CD4-positive, alpha-beta memory T cell (primary cell): ENCODE data around the gene DGKG. TPM values are rescaled to one million over a fixed set of nuclear protein-coding genes. Genes with fewer than 3 reads are reported as not detected.

ENCODE experiments used
- CTCF ChIA-PET: fragments of 350-600 bp; sonication (Branson Sonifier 250); formaldehyde crosslinking; loops from one replicate; lab custom pipeline; 2021; ENCODE audit warnings: inconsistent platforms; ENCODE audit not compliant: partially characterized antibody; lab: Charles Lee
- POLR2A ChIA-PET: fragments of 350-600 bp; sonication (Branson Sonifier 250); formaldehyde crosslinking; loops from one replicate; lab custom pipeline; 2021; ENCODE audit not compliant: partially characterized antibody; lab: Charles Lee
- DNase-seq, 5 donors: peaks; one replicate each; pipeline versions ENCODE4 v3.0.0 to v3.0.0-alpha.2; 2020 to 2022; ENCODE audit warnings: mixed read lengths in 1 of 5
- H3K27ac ChIP-seq: one replicate; pipeline ENCODE4 v1.7.0; 2013; ENCODE audit warnings: low read depth, low read length
- H3K27me3 ChIP-seq: 2 replicates; pipeline ENCODE4 v1.7.0; 2013; ENCODE audit warnings: mild to moderate bottlenecking, low read length, moderate library complexity; ENCODE audit not compliant: insufficient read depth
- H3K36me3 ChIP-seq: 2 replicates; pipeline ENCODE4 v1.7.0; 2013; ENCODE audit warnings: mild to moderate bottlenecking, low read length, moderate library complexity; ENCODE audit not compliant: insufficient read depth
- H3K4me1 ChIP-seq: 2 replicates; pipeline ENCODE4 v1.7.0; 2013; ENCODE audit warnings: mild to moderate bottlenecking, low read length, moderate library complexity; ENCODE audit not compliant: insufficient read depth
- H3K4me3 ChIP-seq, 2 donors: one replicate each; pipeline ENCODE4 v1.7.0; 2013; ENCODE audit warnings: low read length in 2 of 2, mild to moderate bottlenecking in 1 of 2
- H3K9me3 ChIP-seq, 2 donors: one replicate each; pipeline ENCODE4 v1.7.0; 2013; ENCODE audit warnings: low read length in 2 of 2, control low read depth in 1 of 2; ENCODE audit not compliant: control insufficient read depth in 1 of 2
- H3K27ac Mint-ChIP-seq, 7 donors: one replicate each; pipeline ENCODE4 v1.8.0; 2020 to 2021; ENCODE audit warnings: mixed read lengths in 7 of 7, mild to moderate bottlenecking in 6 of 7, inconsistent platforms in 3 of 7, moderate library complexity in 3 of 7
- H3K27me3 Mint-ChIP-seq, 2 donors: one replicate each; pipeline ENCODE4 v1.8.0; 2020 to 2021; ENCODE audit warnings: mixed read lengths in 2 of 2
- H3K36me3 Mint-ChIP-seq, 2 donors: one replicate each; pipeline ENCODE4 v1.8.0; 2020 to 2021; ENCODE audit warnings: mixed read lengths in 2 of 2, inconsistent platforms in 1 of 2, mild to moderate bottlenecking in 1 of 2
- H3K4me1 Mint-ChIP-seq, 4 donors: one replicate each; pipeline ENCODE4 v1.8.0; 2020 to 2021; ENCODE audit warnings: mixed read lengths in 4 of 4, mild to moderate bottlenecking in 1 of 4
- H3K4me3 Mint-ChIP-seq, 8 donors: one replicate each; pipeline ENCODE4 v1.8.0; 2020 to 2021; ENCODE audit warnings: mixed read lengths in 8 of 8, mild to moderate bottlenecking in 7 of 8, moderate library complexity in 6 of 8, inconsistent platforms in 3 of 8
- H3K9me3 Mint-ChIP-seq, 8 donors: one replicate each; pipeline ENCODE4 v1.8.0; 2020 to 2021; ENCODE audit warnings: mixed read lengths in 8 of 8, mild to moderate bottlenecking in 5 of 8, inconsistent platforms in 3 of 8, moderate library complexity in 1 of 8
- intact Hi-C: fragments of 100-400 bp; cut with micrococcal nuclease; formaldehyde crosslinking; loops from one replicate; pipeline ENCODE4 v1.15.1; 2023
- polyA plus RNA-seq, 2 donors: library from polyadenylated mRNA; unstranded; fragments of 300-500 nt; fragmentation: Illumina TruSeq; gene quantifications; one replicate each; pipeline ENCODE4 v1.2.3, GENCODE V29; 2021
- total RNA-seq, 2 experiments: library from RNA; stranded (reverse); gene quantifications; one replicate each; pipeline ENCODE4 v1.2.3, GENCODE V29; 2021

The DGKG gene
- total and polyA plus RNA-seq, 4 experiments from 2014 or later: 0.75 TPM; not detected in 3

DNA sequence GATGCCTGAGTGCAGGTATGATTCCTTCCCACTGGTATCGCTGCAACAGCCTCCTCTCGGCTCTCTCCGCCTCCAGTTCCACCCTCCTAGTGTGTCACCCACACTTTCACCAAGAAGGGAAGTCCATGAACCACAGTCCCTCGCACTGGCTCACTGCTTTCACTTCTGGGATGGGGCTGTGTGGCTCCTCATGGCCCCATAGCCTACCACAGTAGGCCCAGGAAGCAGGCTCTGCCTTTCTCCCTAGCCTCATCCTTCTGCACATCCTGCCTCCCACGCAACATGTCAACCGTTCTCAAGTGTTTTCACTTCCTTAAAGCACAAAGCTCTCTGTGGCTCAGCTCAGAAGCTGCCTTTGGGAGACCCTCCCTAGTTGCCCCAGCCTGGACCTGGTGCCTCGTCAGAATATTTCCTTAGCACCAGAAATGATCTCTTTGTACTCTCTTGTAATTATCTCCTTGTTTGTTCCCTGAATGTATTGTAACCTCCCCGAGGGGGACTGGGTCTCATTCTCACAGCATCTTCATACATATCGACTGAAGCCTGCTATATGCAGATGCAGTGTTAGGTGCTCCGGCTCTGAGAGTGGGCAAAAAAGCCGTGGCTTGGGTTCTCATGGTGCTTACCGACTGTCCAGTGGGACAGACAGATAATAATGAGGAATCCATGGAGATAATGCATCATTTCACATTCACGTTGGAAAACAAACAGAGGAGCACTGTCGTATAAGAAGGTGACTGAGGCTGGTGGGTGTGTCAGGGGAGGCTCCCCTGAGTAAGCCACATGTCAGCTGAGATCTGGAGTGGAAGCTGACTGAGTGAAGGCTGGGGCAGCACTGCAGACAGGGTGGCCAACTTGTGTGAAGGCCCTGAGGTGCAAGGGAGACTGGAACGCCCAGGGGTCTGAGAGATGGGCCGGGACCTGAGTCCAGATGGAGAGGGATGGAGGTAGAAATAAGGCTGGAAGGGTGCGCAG lies 107.1 kb downstream of the DGKG start:
- Mint-ChIP-seq H3K36me3 (no peaks in the 10 kb centered on the region), H3K4me1 (peaks cover 15 to 25% (median 20%) of the 10 kb centered on the region in 4 donors), H3K27ac (peak overlapping the region; percentile 24 to 62 (median 33)), H3K27me3 (peaks cover 4% of the 10 kb centered on the region in 2 donors), H3K9me3 (no peaks in the 10 kb centered on the region), H3K4me3 (peak overlapping the region in 6 of 8 donors; percentile 2 to 33 (median 16))
- CTCF ChIA-PET: interaction anchor here (1.2 to 12.1 kb wide), 4 partner anchors 283 to 362 kb away, joined by 3 to 333 read pairs (median 8); no protein-coding TSS in a partner anchor
- Histone ChIP-seq H3K4me3 (no peak overlapping the region), H3K27me3 (no peaks in the 10 kb centered on the region), H3K9me3 (no peaks in the 10 kb centered on the region), H3K4me1 (peaks cover 22% of the 10 kb centered on the region), H3K36me3 (no peaks in the 10 kb centered on the region), H3K27ac (no peak overlapping the region)
- intact Hi-C loops: loop anchor here (5.0 kb wide), 2 partner anchors 278 to 572 kb away; no protein-coding TSS in a partner anchor
- DNase-seq: peak in 1 of 5 donors; percentile 8
- POLR2A ChIA-PET: no interaction called here

DNA sequence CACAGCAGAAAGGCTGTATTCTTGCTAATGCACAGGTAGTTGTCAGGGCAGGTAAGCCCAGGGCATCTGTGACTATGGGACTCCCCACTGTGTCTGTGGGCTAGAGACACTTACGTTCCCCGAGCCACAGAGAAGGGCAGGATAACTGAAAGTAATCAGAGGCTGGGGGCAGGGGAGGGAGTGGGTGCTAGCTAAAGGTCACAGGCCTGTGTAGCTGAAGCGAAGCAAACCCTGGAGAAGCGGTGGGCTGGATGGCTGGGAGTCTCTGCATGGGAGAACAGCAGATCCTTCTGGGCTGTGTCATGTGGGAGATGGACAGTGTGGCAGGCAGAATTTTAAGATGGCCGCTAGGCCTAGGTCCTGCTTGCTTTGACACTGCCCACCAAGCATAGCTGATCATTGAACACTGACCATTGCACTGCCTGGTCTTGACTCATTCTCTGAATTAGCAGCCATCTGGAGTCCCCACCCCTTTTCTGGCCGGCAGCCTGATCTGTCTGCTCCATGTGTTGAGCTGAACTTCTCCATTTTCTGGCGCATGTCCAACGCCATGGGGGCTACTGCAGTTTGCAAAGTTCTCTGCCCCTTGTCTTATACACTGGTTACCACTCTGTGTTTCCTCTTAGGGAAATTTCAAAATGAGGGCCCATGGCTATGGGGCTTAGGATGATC lies 110.0 kb downstream of the DGKG start:
- no peak overlapping the region for H3K4me3 Mint-ChIP-seq
- intact Hi-C loops: no loop called here

DNA sequence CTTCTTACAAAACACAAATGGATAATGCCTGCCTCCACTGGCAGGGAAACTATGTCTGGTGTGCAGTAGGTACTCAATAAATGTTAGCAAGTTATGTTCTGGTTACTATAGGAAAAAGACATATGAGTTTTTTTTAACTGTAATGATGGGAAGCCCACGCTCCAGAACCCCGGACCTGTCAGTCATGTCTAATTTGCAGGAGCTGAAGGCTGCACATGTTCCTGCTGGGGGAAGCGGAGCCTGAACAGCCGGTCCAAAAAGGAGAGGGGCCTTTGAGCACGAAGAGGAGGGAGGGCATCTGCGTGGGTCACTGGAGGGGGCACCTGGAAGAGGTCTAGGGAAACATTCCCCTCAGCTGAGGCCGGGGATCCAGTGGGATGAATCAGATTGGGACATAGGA lies 113.2 kb downstream of the DGKG start:
- intact Hi-C loops: no loop called here

More for the DNA sequence above, 110.0 kb downstream of the DGKG start:
- no peaks in the 10 kb centered on the region for H3K27me3 ChIP-seq
- no peaks in the 10 kb centered on the region for H3K9me3 ChIP-seq
- no peaks in the 10 kb centered on the region for H3K36me3 ChIP-seq
- peaks cover 7 to 12% of the 10 kb centered on the region in 2 donors for H3K27me3 Mint-ChIP-seq
- POLR2A ChIA-PET: no interaction called here
- DNase-seq: no peak
- peaks cover 11 to 18% (median 15%) of the 10 kb centered on the region in 4 donors for H3K4me1 Mint-ChIP-seq
- H3K9me3 Mint-ChIP-seq: no peaks in the 10 kb centered on the region
- H3K36me3 Mint-ChIP-seq: no peaks in the 10 kb centered on the region
- no peak overlapping the region for H3K27ac ChIP-seq
- H3K27ac Mint-ChIP-seq: no peak overlapping the region
- H3K4me1 ChIP-seq: peaks cover 14% of the 10 kb centered on the region
- CTCF ChIA-PET: interaction anchor here (1.2 kb wide), 1 partner anchor 288 kb away, joined by 3 read pairs; no protein-coding TSS in a partner anchor
- H3K4me3 ChIP-seq: no peak overlapping the region

DNA sequence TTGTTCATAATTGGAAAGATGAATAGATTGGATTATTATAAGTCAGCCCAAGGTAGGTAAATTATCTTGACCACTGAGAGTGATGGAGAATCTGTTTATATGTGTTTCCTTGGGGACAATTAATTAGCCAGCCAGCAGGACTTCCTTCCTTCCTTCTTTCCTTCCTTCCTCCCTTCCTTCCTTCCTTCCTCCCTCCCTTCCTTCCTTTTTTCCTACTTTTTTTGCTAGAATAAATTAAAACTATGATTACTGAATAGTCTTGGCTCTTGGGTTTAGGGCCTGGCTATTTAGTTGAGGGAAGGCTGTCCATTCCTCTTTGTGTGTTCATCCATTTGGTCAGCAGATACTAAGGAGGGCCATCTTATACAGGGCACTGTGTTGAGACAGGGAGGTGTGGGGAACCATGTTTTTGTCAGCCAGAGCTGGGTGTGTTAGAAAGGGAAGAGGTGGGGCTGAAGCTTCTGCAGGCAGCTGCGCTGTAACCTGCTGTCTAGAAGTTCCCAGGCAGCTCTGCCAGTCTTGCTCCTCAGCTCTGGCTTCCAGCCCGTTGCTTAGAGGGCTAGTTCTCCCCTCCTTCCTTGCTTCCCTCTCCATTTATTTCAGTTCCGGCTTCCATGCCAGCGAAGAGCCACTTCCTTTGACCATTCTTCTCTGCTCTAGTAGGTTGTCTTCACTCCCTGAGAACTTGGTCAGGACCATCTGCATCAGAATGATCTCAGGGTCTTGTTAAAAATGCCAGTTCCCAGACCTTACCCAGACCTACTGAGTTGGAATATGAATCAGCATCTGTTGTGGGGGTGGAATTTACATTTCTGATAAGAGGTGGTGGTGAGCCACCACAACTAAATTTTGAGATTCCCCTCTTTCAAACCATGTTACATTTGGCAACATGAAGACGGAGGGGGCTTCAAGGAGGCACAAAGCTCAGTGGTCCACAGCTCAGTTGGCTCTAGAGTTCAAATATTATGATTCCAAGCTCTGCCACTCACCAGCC lies 113.9 kb downstream of the DGKG start:
- peaks cover 0 to 1% (median 0%) of the 10 kb centered on the region in 4 donors for H3K4me1 Mint-ChIP-seq
- no peaks in the 10 kb centered on the region for H3K36me3 ChIP-seq
- no peaks in the 10 kb centered on the region for H3K4me1 ChIP-seq
- DNase-seq: no peak
- ChIA-PET POLR2A (interaction anchor here (0.5 kb wide), 1 partner anchor 615 kb away, joined by 3 read pairs; no protein-coding TSS in a partner anchor), CTCF (interaction anchor here (1.2 to 1.9 kb wide), 2 partner anchors 292 kb away, joined by 3 to 9 read pairs; no protein-coding TSS in a partner anchor)
- no peaks in the 10 kb centered on the region for H3K27me3 ChIP-seq
- H3K27me3 Mint-ChIP-seq: peaks cover 9 to 23% of the 10 kb centered on the region in 2 donors
- no peak overlapping the region for H3K27ac Mint-ChIP-seq
- no peak overlapping the region for H3K4me3 ChIP-seq
- no peaks in the 10 kb centered on the region for H3K9me3 ChIP-seq
- no peak overlapping the region for H3K27ac ChIP-seq
- no peaks in the 10 kb centered on the region for H3K9me3 Mint-ChIP-seq
- intact Hi-C loops: no loop called here
- H3K36me3 Mint-ChIP-seq: no peaks in the 10 kb centered on the region
- H3K4me3 Mint-ChIP-seq: no peak overlapping the region

More for the DNA sequence above, 113.2 kb downstream of the DGKG start:
- DNase-seq: no peak
- Mint-ChIP-seq H3K27ac (no peak overlapping the region), H3K9me3 (no peaks in the 10 kb centered on the region), H3K4me1 (peaks cover 0 to 3% (median 1%) of the 10 kb centered on the region in 4 donors), H3K27me3 (peaks cover 9 to 19% of the 10 kb centered on the region in 2 donors), H3K36me3 (no peaks in the 10 kb centered on the region), H3K4me3 (no peak overlapping the region)
- ChIA-PET CTCF (interaction anchor here (1.9 kb wide), 1 partner anchor 291 kb away, joined by 9 read pairs; no protein-coding TSS in a partner anchor), POLR2A (no interaction called here)
- Histone ChIP-seq H3K36me3 (no peaks in the 10 kb centered on the region), H3K9me3 (no peaks in the 10 kb centered on the region), H3K27me3 (no peaks in the 10 kb centered on the region), H3K4me3 (no peak overlapping the region), H3K4me1 (peaks cover under 1% of the 10 kb centered on the region), H3K27ac (no peak overlapping the region)

DNA sequence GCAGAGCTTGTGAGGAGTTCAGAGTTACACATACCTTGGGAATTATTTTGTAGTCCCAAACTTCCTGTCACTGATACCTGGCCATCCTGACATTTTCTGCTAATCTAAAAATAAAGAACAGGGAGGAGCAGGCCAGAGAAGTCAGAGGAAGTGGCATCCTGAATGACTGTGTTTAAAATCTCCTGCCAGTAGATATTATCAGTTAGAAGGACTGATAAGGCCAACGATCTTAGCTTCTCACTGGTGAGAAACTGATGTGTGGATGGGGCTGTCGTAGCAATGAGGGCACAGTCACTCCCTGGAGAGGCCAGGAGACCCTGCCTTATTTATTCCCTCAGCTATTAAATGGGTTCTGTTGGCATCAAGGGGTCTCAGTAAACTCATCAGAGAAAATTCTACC lies 115.1 kb downstream of the DGKG start:
- no peak overlapping the region for H3K4me3 Mint-ChIP-seq
- ChIA-PET CTCF (interaction anchor here (1.2 kb wide), 2 partner anchors 13 to 293 kb away, joined by 3 to 8 read pairs; no protein-coding TSS in a partner anchor), POLR2A (no interaction called here)
- Histone ChIP-seq H3K4me3 (no peak overlapping the region), H3K27ac (no peak overlapping the region), H3K36me3 (no peaks in the 10 kb centered on the region), H3K4me1 (no peaks in the 10 kb centered on the region), H3K27me3 (no peaks in the 10 kb centered on the region), H3K9me3 (no peaks in the 10 kb centered on the region)
- no peak overlapping the region for H3K27ac Mint-ChIP-seq
- no peak for DNase-seq
- peaks cover 0 to 4% (median under 1%) of the 10 kb centered on the region in 4 donors for H3K4me1 Mint-ChIP-seq
- H3K9me3 Mint-ChIP-seq: no peaks in the 10 kb centered on the region
- H3K27me3 Mint-ChIP-seq: peaks cover 9 to 23% of the 10 kb centered on the region in 2 donors
- H3K36me3 Mint-ChIP-seq: no peaks in the 10 kb centered on the region
- intact Hi-C loops: no loop called here

DNA sequence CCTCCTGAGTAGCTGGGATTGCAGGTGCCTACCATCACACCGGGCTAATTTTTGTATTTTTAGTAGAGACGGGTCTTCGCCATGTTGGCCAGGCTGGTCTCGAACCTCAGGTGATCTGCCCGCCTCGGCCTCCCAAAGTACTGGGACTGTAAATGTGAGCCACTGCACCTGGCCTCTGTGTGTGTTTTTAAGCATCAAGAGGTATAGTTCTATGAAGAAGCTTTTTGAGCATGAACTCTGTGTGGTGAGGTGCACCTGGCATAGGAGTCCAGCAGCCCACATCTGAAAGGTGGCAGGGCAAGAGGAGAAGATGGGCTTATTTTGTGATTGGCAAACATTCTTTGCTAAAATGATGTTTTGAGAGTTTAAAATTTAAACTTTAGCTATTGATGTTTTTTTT lies 118.0 kb downstream of the DGKG start:
- Histone ChIP-seq H3K27ac (no peak overlapping the region), H3K4me1 (no peaks in the 10 kb centered on the region), H3K27me3 (no peaks in the 10 kb centered on the region), H3K9me3 (no peaks in the 10 kb centered on the region), H3K4me3 (no peak overlapping the region), H3K36me3 (no peaks in the 10 kb centered on the region)
- POLR2A ChIA-PET: no interaction called here
- intact Hi-C loops: no loop called here
- H3K4me3 Mint-ChIP-seq: no peak overlapping the region
- H3K27ac Mint-ChIP-seq: no peak overlapping the region
- no peaks in the 10 kb centered on the region for H3K9me3 Mint-ChIP-seq
- no peak for DNase-seq
- H3K36me3 Mint-ChIP-seq: no peaks in the 10 kb centered on the region
- peaks cover 7 to 17% of the 10 kb centered on the region in 2 donors for H3K27me3 Mint-ChIP-seq
- H3K4me1 Mint-ChIP-seq: peaks cover 0 to 4% (median 2%) of the 10 kb centered on the region in 4 donors
- CTCF ChIA-PET: no interaction called here
